Effector memory CD8-positive, alpha-beta T cell (primary cell): ENCODE measurements around the gene CD151.

Experiments
- ATAC-seq: fragments of 150-1000 bp; cut with Tn5 transposase; replicated peaks from 2 replicates; pipeline ENCODE4 v1.10.0; 2021; ENCODE audit warnings: mild to moderate bottlenecking, moderate library complexity
- DNase-seq, 3 experiments: peaks; one replicate each; pipeline ENCODE4 v3.0.0; 2021
- H3K27ac Mint-ChIP-seq, 2 donors: one replicate each; pipeline ENCODE4 v1.8.0; 2022; ENCODE audit warnings: mild to moderate bottlenecking in 2 of 2, mixed read lengths in 2 of 2, moderate library complexity in 2 of 2
- H3K27me3 Mint-ChIP-seq, 2 donors: one replicate each; pipeline ENCODE4 v1.8.0; 2022; ENCODE audit warnings: mixed read lengths in 2 of 2
- H3K36me3 Mint-ChIP-seq: one replicate; pipeline ENCODE4 v1.8.0; 2022; ENCODE audit warnings: mild to moderate bottlenecking, moderate library complexity, mixed read lengths; ENCODE audit not compliant: insufficient read depth
- H3K4me1 Mint-ChIP-seq, 2 donors: one replicate each; pipeline ENCODE4 v1.8.0; 2022; ENCODE audit warnings: low read depth in 2 of 2, mixed read lengths in 2 of 2
- H3K4me3 Mint-ChIP-seq, 2 donors: one replicate each; pipeline ENCODE4 v1.8.0; 2022; ENCODE audit warnings: mild to moderate bottlenecking in 2 of 2, mixed read lengths in 2 of 2, moderate library complexity in 2 of 2
- H3K9me3 Mint-ChIP-seq, 2 donors: one replicate each; pipeline ENCODE4 v1.8.0; 2022; ENCODE audit warnings: mixed read lengths in 2 of 2

Gene CD151

DNA sequence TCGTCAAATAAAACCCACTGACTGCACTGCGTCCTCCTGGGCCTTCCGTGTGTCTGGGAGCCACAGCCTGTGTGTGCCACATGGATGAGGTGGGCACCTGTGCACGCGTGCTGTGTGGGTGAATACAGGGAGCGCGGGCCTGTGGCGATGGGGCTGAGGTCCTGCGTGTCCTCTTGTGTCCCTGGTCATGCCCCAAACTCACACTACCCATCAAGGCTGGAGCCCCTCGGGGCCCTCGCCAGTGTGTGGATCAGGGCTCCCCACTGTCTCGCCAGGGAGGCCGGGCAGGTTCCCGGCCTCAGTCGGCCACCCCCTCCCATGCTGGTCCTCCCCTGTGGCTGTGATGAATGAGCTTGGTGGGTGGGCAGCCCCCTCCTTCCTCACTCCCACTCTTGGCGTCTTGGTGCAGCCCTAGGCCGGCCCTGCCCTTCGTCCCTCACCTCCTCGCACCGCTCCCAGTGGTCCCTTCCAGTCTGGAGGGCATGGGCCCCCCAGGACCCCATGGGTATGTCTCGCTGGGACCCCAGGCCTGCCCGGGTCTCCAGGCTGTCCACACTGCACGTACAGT, 707 bp upstream of the CD151 start:
- H3K27ac Mint-ChIP-seq = no peak overlapping the region
- H3K4me1 Mint-ChIP-seq = peaks cover 10 to 32% of the 10 kb centered on the region in 2 donors
- ATAC-seq (no peak), DNase-seq (no peak)
- H3K9me3 Mint-ChIP-seq = no peaks in the 10 kb centered on the region
- H3K27me3 Mint-ChIP-seq = peaks cover 6 to 37% of the 10 kb centered on the region in 2 donors
- peak overlapping the region; percentile 69 to 75 for H3K4me3 Mint-ChIP-seq
- peaks cover 7% of the 10 kb centered on the region for H3K36me3 Mint-ChIP-seq

DNA sequence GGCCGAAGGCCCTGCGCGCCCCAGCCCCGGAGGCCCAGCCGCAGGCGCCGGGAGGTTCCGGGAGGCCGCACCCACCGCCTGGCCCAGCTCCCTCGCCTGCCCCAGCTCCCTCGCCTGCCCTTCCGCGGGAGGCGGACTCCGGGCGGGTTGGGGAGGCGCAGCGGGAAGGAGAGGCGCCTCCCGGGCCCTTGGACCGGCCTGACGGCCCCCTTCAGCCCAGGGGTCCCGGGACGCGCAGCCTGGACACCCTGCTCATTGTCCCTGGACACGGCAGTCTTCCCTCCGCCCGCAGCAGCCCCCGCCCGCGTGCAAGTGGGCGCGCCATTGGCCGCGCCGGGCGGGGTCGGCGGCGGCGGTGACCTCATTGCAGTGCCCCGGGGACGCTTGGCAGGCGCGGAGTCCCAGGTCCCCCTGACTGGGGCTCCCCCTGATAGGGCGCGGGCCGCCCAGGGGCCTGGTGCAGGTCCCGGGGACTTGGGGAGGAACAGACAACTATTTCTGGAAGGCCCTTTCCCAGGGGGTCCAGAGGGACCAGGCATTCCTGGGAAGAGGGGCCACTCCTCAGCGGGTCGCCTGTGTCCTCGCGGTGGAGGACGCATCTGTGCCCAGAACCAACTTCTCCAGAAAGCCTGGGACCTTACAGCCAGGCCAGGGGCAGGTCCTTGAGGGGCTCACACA, 501 bp downstream of the CD151 start:
- ATAC-seq (peak; percentile 61), DNase-seq (peak in 2 of 3 experiments; percentile 38 to 42)
- Mint-ChIP-seq H3K9me3 (no peaks in the 10 kb centered on the region), H3K27ac (no peak overlapping the region), H3K4me1 (peaks cover 5 to 29% of the 10 kb centered on the region in 2 donors), H3K4me3 (peak overlapping the region; percentile 60 to 71), H3K27me3 (peaks cover 0 to 26% of the 10 kb centered on the region in 2 donors), H3K36me3 (peaks cover 16% of the 10 kb centered on the region)

DNA sequence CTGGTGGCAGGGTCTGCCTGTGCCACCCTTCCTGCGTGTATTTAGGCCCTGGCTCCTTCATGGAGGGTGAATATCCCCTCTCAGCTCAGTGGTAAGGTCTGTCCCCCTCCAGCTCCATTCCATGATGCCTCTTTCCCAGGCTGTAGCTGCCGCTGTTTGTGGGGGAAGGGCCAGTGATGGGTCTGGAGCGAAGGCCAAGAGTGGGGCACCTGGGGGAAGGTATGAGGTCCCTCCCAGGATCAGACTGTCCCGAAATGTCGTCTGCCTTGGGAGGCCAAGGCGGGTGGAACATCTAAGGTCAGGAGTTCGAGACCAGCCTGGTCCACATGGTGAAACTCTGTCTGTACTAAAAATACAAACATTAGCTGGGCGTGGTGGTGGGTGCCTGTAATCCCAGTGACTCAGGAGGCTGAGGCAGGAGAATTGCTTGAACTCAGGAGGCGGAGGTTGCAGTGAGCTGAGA, 1.1 kb downstream of the CD151 start:
- Mint-ChIP-seq H3K27me3 (peaks cover 0 to 19% of the 10 kb centered on the region in 2 donors), H3K9me3 (no peaks in the 10 kb centered on the region), H3K4me1 (peaks cover 5 to 29% of the 10 kb centered on the region in 2 donors), H3K36me3 (peaks cover 17% of the 10 kb centered on the region), H3K4me3 (peak overlapping the region; percentile 60 to 71), H3K27ac (no peak overlapping the region)
- DNase-seq (no peak), ATAC-seq (no peak)

DNA sequence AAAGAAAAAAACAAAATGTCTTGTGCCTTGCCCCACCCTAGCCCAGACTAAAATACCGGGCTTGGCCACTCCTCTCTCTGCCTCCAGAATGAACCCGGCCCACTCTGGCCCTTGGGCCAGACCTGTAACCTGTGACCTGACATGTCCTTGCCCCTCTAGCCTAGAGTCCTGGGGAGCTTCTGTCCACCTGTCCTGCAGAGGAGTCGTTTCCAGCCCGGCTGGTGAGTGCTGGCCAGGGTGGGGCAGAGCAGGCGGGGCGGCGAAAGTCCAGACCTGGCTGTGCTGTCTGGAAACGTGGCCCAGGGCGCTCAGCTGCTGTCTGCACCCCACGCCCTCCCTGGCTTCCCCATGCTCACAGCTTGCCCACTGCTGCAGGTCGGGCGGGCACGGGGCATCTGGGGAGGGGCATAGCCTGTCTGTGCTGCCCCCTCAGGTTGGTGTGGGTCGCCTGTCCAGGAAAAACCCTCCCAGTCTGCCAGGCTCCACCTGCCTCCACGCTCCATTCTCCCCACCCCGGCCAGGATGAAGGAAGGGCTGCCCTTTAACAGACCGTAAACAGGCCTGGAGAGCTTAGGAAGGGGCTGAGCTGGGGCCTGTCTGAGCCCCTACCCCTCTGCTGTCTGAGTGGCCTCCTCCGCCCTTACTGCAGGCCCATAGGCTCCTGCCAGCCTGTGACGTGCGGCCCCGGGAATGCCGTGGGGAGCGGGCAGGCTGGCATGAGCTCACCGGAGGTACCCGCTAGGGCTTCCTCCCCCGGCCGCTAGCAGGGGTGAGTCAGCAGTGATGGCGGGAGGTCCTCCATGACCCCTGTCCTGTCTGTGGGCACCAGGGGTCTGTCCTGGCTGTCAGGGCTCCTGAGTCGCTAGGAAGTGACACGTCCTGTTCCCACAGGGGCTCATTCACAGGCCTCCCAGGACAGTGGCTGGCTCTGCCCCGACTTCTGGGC, 1.9 kb downstream of the CD151 start:
- no peak overlapping the region for H3K27ac Mint-ChIP-seq
- H3K9me3 Mint-ChIP-seq = no peaks in the 10 kb centered on the region
- peaks cover 25% of the 10 kb centered on the region for H3K36me3 Mint-ChIP-seq
- no peak for DNase-seq
- H3K27me3 Mint-ChIP-seq = peaks cover 0 to 12% of the 10 kb centered on the region in 2 donors
- ATAC-seq = no peak
- peaks cover 5 to 25% of the 10 kb centered on the region in 2 donors for H3K4me1 Mint-ChIP-seq
- peak overlapping the region; percentile 60 to 71 for H3K4me3 Mint-ChIP-seq

DNA sequence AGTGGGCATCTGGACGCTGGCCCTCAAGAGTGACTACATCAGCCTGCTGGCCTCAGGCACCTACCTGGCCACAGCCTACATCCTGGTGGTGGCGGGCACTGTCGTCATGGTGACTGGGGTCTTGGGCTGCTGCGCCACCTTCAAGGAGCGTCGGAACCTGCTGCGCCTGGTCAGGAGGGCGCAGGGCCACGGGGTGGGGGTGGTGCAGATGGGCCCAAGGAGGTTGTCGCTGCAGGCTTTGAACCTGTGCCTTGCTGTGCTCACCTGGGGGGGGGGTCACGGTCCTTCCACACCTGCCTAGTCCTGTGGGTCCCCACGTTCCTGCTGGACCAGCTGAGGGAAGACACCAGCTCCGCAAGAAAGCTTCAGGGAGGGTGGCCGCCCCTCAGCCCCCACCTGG, 3.5 kb downstream of the CD151 start:
- no peak overlapping the region for H3K4me3 Mint-ChIP-seq
- DNase-seq (no peak), ATAC-seq (no peak)
- H3K9me3 Mint-ChIP-seq = no peaks in the 10 kb centered on the region
- peaks cover 0 to 6% of the 10 kb centered on the region in 2 donors for H3K27me3 Mint-ChIP-seq
- H3K36me3 Mint-ChIP-seq = peaks cover 30% of the 10 kb centered on the region
- peaks cover 17 to 33% of the 10 kb centered on the region in 2 donors for H3K4me1 Mint-ChIP-seq
- peak overlapping the region in 1 of 2 donors; percentile 20 for H3K27ac Mint-ChIP-seq

DNA sequence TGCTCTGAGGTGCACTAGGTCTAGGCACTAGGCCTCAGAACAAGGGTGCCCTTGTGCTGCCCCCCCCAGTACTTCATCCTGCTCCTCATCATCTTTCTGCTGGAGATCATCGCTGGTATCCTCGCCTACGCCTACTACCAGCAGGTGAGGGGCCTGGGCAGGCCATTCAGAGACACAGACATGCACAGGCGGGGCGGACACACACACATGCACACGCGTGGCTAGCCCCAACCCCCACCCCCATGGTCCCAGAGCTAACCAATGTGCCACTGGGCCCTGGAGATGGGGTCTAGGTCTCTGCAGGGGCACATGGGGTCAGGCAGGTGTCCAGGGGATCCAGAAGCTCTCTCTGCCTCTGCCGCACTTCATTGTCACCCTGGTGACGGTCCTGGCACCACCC, 3.9 kb downstream of the CD151 start:
- no peak overlapping the region for H3K4me3 Mint-ChIP-seq
- no peak for ATAC-seq
- peaks cover 30% of the 10 kb centered on the region for H3K36me3 Mint-ChIP-seq
- DNase-seq = no peak
- H3K27me3 Mint-ChIP-seq = peaks cover 0 to 1% of the 10 kb centered on the region in 2 donors
- no peak overlapping the region for H3K27ac Mint-ChIP-seq
- no peaks in the 10 kb centered on the region for H3K9me3 Mint-ChIP-seq
- H3K4me1 Mint-ChIP-seq = peaks cover 19 to 33% of the 10 kb centered on the region in 2 donors

DNA sequence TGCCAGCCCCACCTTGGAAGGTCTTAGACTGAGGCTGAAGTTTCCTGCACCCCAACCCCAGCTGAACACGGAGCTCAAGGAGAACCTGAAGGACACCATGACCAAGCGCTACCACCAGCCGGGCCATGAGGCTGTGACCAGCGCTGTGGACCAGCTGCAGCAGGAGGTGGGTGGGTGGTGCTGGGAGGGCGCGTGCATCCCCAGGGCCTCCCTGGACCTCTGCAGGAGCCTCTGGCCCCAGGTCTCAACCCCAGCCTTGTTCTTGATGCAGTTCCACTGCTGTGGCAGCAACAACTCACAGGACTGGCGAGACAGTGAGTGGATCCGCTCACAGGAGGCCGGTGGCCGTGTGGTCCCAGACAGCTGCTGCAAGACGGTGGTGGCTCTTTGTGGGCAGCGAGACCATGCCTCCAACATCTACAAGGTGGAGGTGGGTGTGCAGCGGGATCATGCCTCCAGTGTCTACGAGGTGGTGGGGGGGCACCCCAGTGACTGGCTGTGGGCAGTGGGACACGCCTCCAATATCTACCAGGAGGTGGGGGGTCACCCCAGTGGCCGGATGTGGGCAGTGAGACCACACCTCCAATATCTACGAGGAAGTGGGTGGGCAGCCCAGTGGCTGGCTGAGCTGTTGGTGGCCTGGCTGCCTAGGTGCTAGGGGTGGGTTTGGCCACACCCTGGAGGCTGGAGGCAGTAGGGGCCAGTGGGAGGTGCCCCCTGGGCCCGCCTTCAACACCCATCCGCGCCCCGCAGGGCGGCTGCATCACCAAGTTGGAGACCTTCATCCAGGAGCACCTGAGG, 4.6 kb downstream of the CD151 start:
- H3K36me3 Mint-ChIP-seq = peaks cover 30% of the 10 kb centered on the region
- no peak for DNase-seq
- peak overlapping the region in 1 of 2 donors; percentile 49 for H3K27ac Mint-ChIP-seq
- peaks cover 19 to 29% of the 10 kb centered on the region in 2 donors for H3K4me1 Mint-ChIP-seq
- no peaks in the 10 kb centered on the region for H3K27me3 Mint-ChIP-seq
- H3K9me3 Mint-ChIP-seq = no peaks in the 10 kb centered on the region
- no peak overlapping the region for H3K4me3 Mint-ChIP-seq
- no peak for ATAC-seq

DNA sequence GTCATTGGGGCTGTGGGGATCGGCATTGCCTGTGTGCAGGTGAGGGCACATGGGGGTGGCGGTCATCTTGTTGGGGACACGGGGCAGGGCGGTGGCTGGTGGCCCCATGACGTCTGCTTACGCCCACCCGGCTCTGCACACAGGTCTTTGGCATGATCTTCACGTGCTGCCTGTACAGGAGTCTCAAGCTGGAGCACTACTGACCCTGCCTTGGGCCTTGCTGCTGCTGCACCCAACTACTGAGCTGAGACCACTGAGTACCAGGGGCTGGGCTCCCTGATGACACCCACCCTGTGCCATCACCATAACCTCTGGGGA, 5.2 kb downstream of the CD151 start:
- Mint-ChIP-seq H3K9me3 (no peaks in the 10 kb centered on the region), H3K27ac (peak overlapping the region in 1 of 2 donors; percentile 49), H3K27me3 (no peaks in the 10 kb centered on the region), H3K4me3 (no peak overlapping the region), H3K4me1 (peaks cover 19 to 28% of the 10 kb centered on the region in 2 donors), H3K36me3 (peaks cover 30% of the 10 kb centered on the region)
- DNase-seq (no peak), ATAC-seq (no peak)

DNA sequence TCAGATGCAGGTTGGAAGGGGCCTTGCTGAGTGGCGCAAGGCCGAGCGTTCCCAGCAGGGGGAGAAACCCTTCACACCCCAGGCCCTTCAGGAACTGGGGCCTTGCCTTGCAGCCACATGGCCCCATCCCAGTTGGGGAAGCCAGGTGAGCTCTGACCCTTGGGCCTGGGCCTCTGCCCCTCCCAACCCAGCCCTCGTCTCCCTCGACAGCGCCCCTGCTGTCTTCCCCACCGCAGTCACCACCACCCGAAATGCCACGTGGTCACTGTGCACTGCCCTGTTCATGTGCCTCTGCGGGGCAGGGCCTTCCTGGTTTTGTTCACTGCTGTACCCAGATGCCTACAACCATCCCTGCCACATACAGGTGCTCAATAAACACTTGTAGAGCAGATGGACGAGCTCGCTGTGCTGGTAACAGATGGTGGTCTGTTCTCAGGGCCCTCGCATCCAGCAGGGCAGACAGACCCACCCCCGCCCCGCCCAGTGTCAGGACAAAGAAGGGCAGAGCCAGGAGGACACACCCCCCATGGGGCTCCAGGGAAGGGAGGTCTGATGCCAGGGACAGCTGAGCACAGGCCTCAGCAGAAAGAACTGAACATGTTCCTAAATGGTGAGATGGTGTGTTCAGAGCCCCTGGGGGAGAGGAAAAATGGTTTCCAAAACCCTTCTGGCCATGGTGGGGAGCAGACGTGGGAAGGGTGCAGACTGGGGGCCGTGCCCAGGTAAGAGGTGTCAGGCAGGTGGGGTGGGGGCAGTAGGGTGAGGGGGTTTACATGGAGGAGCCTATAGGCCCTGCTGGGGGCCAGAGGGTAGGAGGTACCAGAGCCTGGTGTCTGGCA, 5.9 kb downstream of the CD151 start:
- peaks cover 17 to 30% of the 10 kb centered on the region in 2 donors for H3K4me1 Mint-ChIP-seq
- H3K4me3 Mint-ChIP-seq = no peak overlapping the region
- no peaks in the 10 kb centered on the region for H3K9me3 Mint-ChIP-seq
- ATAC-seq = no peak
- no peak for DNase-seq
- H3K36me3 Mint-ChIP-seq = peaks cover 34% of the 10 kb centered on the region
- no peaks in the 10 kb centered on the region for H3K27me3 Mint-ChIP-seq
- H3K27ac Mint-ChIP-seq = no peak overlapping the region

DNA sequence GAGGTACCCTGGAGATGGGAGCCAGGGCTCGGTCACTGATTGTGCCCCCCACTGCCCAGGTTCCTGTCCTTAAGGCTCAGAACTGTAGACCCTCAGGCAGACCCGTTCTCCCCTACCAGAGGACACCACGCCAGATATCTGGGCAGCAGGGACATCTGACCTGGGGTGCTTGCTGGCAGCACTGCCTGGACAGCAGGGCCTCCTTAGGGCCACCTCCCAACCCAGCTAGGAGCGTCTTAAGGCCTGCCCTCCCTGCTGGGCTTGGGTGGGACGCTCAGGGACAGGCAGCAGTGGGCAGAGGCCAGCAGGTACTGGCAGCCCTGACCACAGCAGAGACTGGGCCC, 6.5 kb downstream of the CD151 start:
- Mint-ChIP-seq H3K36me3 (peaks cover 34% of the 10 kb centered on the region), H3K27me3 (no peaks in the 10 kb centered on the region), H3K27ac (peak overlapping the region in 1 of 2 donors; percentile 29), H3K9me3 (no peaks in the 10 kb centered on the region), H3K4me1 (peaks cover 14 to 27% of the 10 kb centered on the region in 2 donors), H3K4me3 (peak overlapping the region in 1 of 2 donors; percentile 29)
- DNase-seq (no peak), ATAC-seq (no peak)

DNA sequence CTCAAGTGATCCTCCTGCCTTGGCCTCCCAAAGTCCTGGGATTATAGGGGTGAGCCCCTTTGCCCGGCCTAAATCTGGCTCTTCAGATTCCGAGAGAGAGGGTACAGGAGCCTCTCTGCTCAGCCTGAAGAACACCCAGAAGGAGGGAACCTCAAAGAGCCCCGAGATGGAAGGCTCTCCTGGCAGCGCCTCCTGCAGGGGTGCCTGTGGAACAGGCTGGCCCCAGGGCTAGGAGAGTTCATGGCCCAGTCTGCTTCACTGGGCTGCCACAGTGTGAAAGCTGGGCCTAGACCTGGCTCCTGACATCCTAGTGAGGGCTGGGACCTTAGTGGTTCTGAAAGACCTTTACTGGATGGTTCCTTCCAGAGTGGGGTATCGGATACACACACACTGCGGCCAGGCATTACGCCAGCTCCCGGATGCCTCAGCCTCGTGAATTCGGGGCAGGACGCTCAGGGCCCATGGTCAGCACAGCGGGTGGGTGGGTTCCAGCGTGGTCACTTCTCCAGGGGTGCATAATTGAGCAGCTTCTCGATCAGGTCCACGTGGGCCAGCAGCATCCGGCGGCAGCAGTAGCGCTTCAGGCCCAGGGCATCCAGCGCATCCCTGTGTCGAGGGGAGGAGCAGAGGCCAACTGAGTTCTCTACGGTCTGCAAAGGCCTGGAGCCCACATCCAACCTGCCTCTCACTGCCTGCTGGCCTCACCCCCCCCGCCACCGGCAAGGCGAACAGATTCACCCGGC, 7.3 kb downstream of the CD151 start:
- DNase-seq (no peak), ATAC-seq (no peak)
- Mint-ChIP-seq H3K27ac (peak overlapping the region; percentile 28 to 29), H3K27me3 (no peaks in the 10 kb centered on the region), H3K4me3 (peak overlapping the region; percentile 83), H3K4me1 (peaks cover 14 to 29% of the 10 kb centered on the region in 2 donors), H3K9me3 (no peaks in the 10 kb centered on the region), H3K36me3 (peaks cover 34% of the 10 kb centered on the region)

DNA sequence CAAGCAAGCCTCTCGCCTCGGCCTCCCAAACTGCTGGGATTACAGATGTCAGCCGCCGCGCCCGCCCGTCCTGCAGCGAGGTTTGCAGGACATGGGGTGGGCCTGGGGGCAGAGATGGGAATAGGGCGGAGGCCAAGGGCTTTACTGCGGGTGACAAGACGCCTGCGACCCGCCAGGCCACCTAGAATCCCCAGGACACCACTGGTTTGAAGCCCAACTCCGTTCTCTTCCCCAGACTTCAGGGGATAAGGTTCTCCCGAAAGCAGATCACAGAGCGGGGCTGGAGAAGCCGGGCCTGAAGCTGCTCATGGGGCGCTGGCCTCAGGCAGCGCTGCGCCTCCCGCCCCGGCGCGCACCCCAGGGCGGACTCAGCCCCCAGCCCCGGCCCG, 9.2 kb downstream of the CD151 start:
- peaks cover 14 to 27% of the 10 kb centered on the region in 2 donors for H3K4me1 Mint-ChIP-seq
- H3K27me3 Mint-ChIP-seq = no peaks in the 10 kb centered on the region
- H3K4me3 Mint-ChIP-seq = peak overlapping the region; percentile 83
- peak; percentile 38 for ATAC-seq
- no peaks in the 10 kb centered on the region for H3K9me3 Mint-ChIP-seq
- peak overlapping the region; percentile 52 to 66 for H3K27ac Mint-ChIP-seq
- H3K36me3 Mint-ChIP-seq = peaks cover 37% of the 10 kb centered on the region
- DNase-seq = no peak
